Measurements from ENCODE around the gene GPC6. TPM values are rescaled to one million over a fixed set of nuclear protein-coding genes. Genes with fewer than 3 reads are reported as not detected.

Gene GPC6
- polyA plus RNA-seq, 1 of the 3 experiments (the other 2 are of a cell fraction), result 6.7 TPM

- 89% methylated on average over 4 of the region's 4 CpGs for WGBS (ENCODE audit: low lambda C conversion rate)
- CTCF ChIA-PET, result no interaction called here
- Histone ChIP-seq H3F3A (replicated peaks; ENCODE audit: insufficient read depth) (no peaks in the 10 kb centered on the region), H3K9me3 (no peaks in the 10 kb centered on the region), H3K79me2 (ENCODE audit: insufficient read depth) (no peaks in the 10 kb centered on the region), H3K9me2 (no peaks in the 10 kb centered on the region), H3K36me3 (replicated peaks in 1 of 2; ENCODE audit: control insufficient read depth in 1 of 2, insufficient read depth in 2 of 2, low read length in 1 of 2) (no peaks in the 10 kb centered on the region), H3K27ac (ENCODE audit: low read depth in 2 of 2, low read length in 1 of 2) (no peak overlapping the region), H4K20me1 (ENCODE audit: insufficient read depth) (no peaks in the 10 kb centered on the region), H3K4me3 (ENCODE audit: low read depth in 2 of 2, low read length in 1 of 2) (no peak overlapping the region), H3K9ac (no peak overlapping the region), H3K4me2 (no peak overlapping the region), H3K4me1 (ENCODE audit: control insufficient read depth in 1 of 2, insufficient read depth in 2 of 2, low read depth in 1 of 2, low read length in 1 of 2) (peaks cover 0 to 4% of the 10 kb centered on the region in 2 experiments; a peak in 1 of 4 replicates), H2AFZ (ENCODE audit: low read depth) (no peak overlapping the region), H3K27me3 (ENCODE audit: insufficient read depth) (no peaks in the 10 kb centered on the region)
- POLR2A ChIA-PET, result no interaction called here
- no peak for TF ChIP-seq IRF3 (IDR thresholded peaks at IDR 0.05; ENCODE audit: low read depth, low read length)
- no peak for TF ChIP-seq GABPA (IDR thresholded peaks at IDR 0.05; ENCODE audit: low read depth)
- no peak for TF ChIP-seq CHD2 (IDR thresholded peaks at IDR 0.05; ENCODE audit: low read length, partially characterized antibody)
- no peak for TF ChIP-seq RFX5 (IDR thresholded peaks at IDR 0.05; ENCODE audit: low read length)
- TF ChIP-seq SMC3 (IDR thresholded peaks at IDR 0.05; ENCODE audit: low read depth, low read length), result no peak
- TF ChIP-seq POLR2AphosphoS5 (IDR thresholded peaks at IDR 0.05; ENCODE audit: low read depth, low read length), result no peak
- TF ChIP-seq USF1 (IDR thresholded peaks at IDR 0.05; ENCODE audit: borderline replicate concordance, low read depth), result no peak
- TF ChIP-seq GATA2 (CRISPR knock-in tag; IDR thresholded peaks at IDR 0.05), result no peak
- TF ChIP-seq REST (IDR thresholded peaks at IDR 0.05; ENCODE audit: low read depth, low read length), result no peak
- TF ChIP-seq MAX (IDR thresholded peaks at IDR 0.05; ENCODE audit: low read depth), result no peak
- TF ChIP-seq FOXJ3 (CRISPR knock-in tag; IDR thresholded peaks at IDR 0.05), result no peak
- no peak for TF ChIP-seq CTCF (IDR thresholded peaks at IDR 0.05)
- no peak for TF ChIP-seq ELF1 (IDR thresholded peaks at IDR 0.05)
- no peak for TF ChIP-seq PBX3 (IDR thresholded peaks at IDR 0.05)
- no peak for TF ChIP-seq TCF12 (IDR thresholded peaks at IDR 0.05)
- TF ChIP-seq SIN3A (IDR thresholded peaks at IDR 0.05; ENCODE audit: borderline replicate concordance, low read depth, low read length), result no peak
- DNase-seq, result no peak
Observed at GRCh38 chr13:93750676-93751075, 524.1 kb downstream of the GPC6 start.
